CD14-positive monocyte (primary cell): ENCODE measurements around the gene CCN2. TPM values are rescaled to one million over a fixed set of nuclear protein-coding genes. Genes with fewer than 3 reads are reported as not detected.

ENCODE experiments used
- DNase-seq, 3 donors: peaks; one replicate each; pipeline ENCODE4 v3.0.0-alpha.2; 2011 to 2022
- H2AFZ ChIP-seq: 2 replicates; pipeline ENCODE4 v1.6.0; 2012; ENCODE audit warnings: mild to moderate bottlenecking, low read depth, low read length, inconsistent platforms; ENCODE audit not compliant: insufficient read depth, poor library complexity, severe bottlenecking
- H3K27ac ChIP-seq, 2 donors: 1 replicate in 1 of 2; 2 replicates in 1 of 2; pipeline ENCODE4 v1.5.1; 2012 to 2013; ENCODE audit warnings: low read length in 2 of 2, control low read depth in 1 of 2, inconsistent platforms in 1 of 2, low read depth in 1 of 2, mild to moderate bottlenecking in 1 of 2
- H3K27me3 ChIP-seq, 2 donors: one replicate each; pipeline versions ENCODE4 v1.6.0 to v1.6.1; 2011 to 2013; ENCODE audit warnings: low read length in 2 of 2; ENCODE audit not compliant: control insufficient read depth in 2 of 2, insufficient read depth in 2 of 2
- H3K36me3 ChIP-seq, 2 donors: replicated peaks in 1 of 2; 1 replicate in 1 of 2; 2 replicates in 1 of 2; pipeline versions ENCODE4 v1.5.1 to v1.6.1; 2012 to 2013; ENCODE audit warnings: low read length in 2 of 2, control low read depth in 1 of 2, inconsistent platforms in 1 of 2, mild to moderate bottlenecking in 1 of 2; ENCODE audit not compliant: insufficient read depth in 2 of 2, control insufficient read depth in 1 of 2
- H3K4me1 ChIP-seq, 2 donors: 1 replicate in 1 of 2; 2 replicates in 1 of 2; pipeline versions ENCODE4 v1.5.1 to v1.6.1; 2012 to 2013; ENCODE audit warnings: low read length in 2 of 2, control low read depth in 1 of 2, inconsistent platforms in 1 of 2, mild to moderate bottlenecking in 1 of 2, moderate library complexity in 1 of 2; ENCODE audit not compliant: insufficient read depth in 2 of 2, control insufficient read depth in 1 of 2
- H3K4me2 ChIP-seq: replicated peaks from 2 replicates; pipeline ENCODE3; 2012; ENCODE audit warnings: low read length, moderate library complexity, mild to moderate bottlenecking; ENCODE audit not compliant: poor library complexity, severe bottlenecking; ENCODE audit errors: extremely low read depth
- H3K4me3 ChIP-seq, 3 experiments: fragments of 200-600 bp in 1 of 3; sonication (generic) in 1 of 3; replicated peaks in 1 of 3; 1 replicate in 2 of 3; 2 replicates in 1 of 3; pipeline ENCODE4 v1.5.1; 2011 to 2013; ENCODE audit warnings: low read length in 3 of 3, mild to moderate bottlenecking in 3 of 3, control low read depth in 2 of 3, low read depth in 2 of 3, inconsistent platforms in 1 of 3, moderate library complexity in 1 of 3
- H3K79me2 ChIP-seq: 2 replicates; pipeline ENCODE4 v1.6.0; 2012; ENCODE audit warnings: mild to moderate bottlenecking, control low read depth, inconsistent platforms, low read length, moderate library complexity; ENCODE audit not compliant: insufficient read depth
- H3K9ac ChIP-seq: 2 replicates; pipeline ENCODE4 v1.6.0; 2017; ENCODE audit warnings: low read length, mild to moderate bottlenecking; ENCODE audit not compliant: insufficient read depth, poor library complexity, severe bottlenecking
- H3K9me3 ChIP-seq, 2 donors: replicated peaks in 1 of 2; 1 replicate in 1 of 2; 2 replicates in 1 of 2; pipeline versions ENCODE4 v1.5.1 to v1.6.1; 2012 to 2013; ENCODE audit warnings: low read length in 2 of 2, control low read depth in 1 of 2; ENCODE audit not compliant: control insufficient read depth in 1 of 2, insufficient read depth in 1 of 2
- H4K20me1 ChIP-seq: 2 replicates; pipeline ENCODE4 v1.6.0; 2012; ENCODE audit warnings: mild to moderate bottlenecking, low read length, control low read depth, moderate library complexity; ENCODE audit not compliant: insufficient read depth
- H3K27ac Mint-ChIP-seq, 7 donors: one replicate each; pipeline ENCODE4 v1.8.0; 2020; ENCODE audit warnings: mild to moderate bottlenecking in 7 of 7, mixed read lengths in 7 of 7, moderate library complexity in 6 of 7, inconsistent platforms in 2 of 7
- H3K27me3 Mint-ChIP-seq, 3 donors: one replicate each; pipeline ENCODE4 v1.8.0; 2021 to 2022; ENCODE audit warnings: low read depth in 3 of 3, mild to moderate bottlenecking in 3 of 3, mixed read lengths in 3 of 3, moderate library complexity in 3 of 3, inconsistent platforms in 1 of 3
- H3K36me3 Mint-ChIP-seq, 2 donors: one replicate each; pipeline ENCODE4 v1.8.0; 2020; ENCODE audit warnings: mixed read lengths in 2 of 2, inconsistent platforms in 1 of 2, mild to moderate bottlenecking in 1 of 2
- H3K4me1 Mint-ChIP-seq: one replicate; pipeline ENCODE4 v1.8.0; 2020; ENCODE audit warnings: mild to moderate bottlenecking, mixed read lengths
- H3K4me3 Mint-ChIP-seq, 2 donors: one replicate each; pipeline ENCODE4 v1.8.0; 2020; ENCODE audit warnings: mild to moderate bottlenecking in 2 of 2, mixed read lengths in 2 of 2, moderate library complexity in 1 of 2
- H3K9me3 Mint-ChIP-seq, 7 donors: one replicate each; pipeline ENCODE4 v1.8.0; 2020 to 2022; ENCODE audit warnings: mixed read lengths in 7 of 7, mild to moderate bottlenecking in 6 of 7, moderate library complexity in 6 of 7, inconsistent platforms in 2 of 7
- CTCF ChIP-seq: fragments of 200-600 bp; IDR thresholded peaks from one replicate; pipeline ENCODE4 v1.8.0; 2022; ENCODE audit warnings: antibody characterized with exemption, mild to moderate bottlenecking
- WGBS: methylation state at CpG from one replicate; pipeline ENCODE4 v1.1.5; 2013; ENCODE audit warnings: missing lambda C conversion rate; ENCODE audit not compliant: insufficient coverage; 5-methylcytosine and 5-hydroxymethylcytosine counted together
- intact Hi-C, 2 donors: fragments of 100-400 bp; cut with micrococcal nuclease; formaldehyde crosslinking; loops; one replicate each; pipeline versions ENCODE4 v1.15.0 to v1.15.1; 2023
- polyA plus RNA-seq, 3 donors: library from polyadenylated mRNA; depleted of rRNA in 1 of 3; unstranded in 2 of 3; stranded (reverse) in 1 of 3; fragments of 300-500 nt in 2 of 3; fragments of >200 nt in 1 of 3; fragmentation: Illumina TruSeq in 2 of 3; gene quantifications; 1 replicate in 2 of 3; 2 replicates in 1 of 3; pipeline ENCODE4 v1.2.3, GENCODE V29; 2012 to 2021

The CCN2 gene
- polyA plus RNA-seq, 3 donors: not detected

GRCh38 chr6:131923356-131923755 lies 27.8 kb downstream of the CCN2 start:
- H3K27ac ChIP-seq: no peak overlapping the region
- no peak overlapping the region for H2AFZ ChIP-seq
- no peak overlapping the region for H3K9ac ChIP-seq
- TF ChIP-seq CTCF: peak; percentile 35
- H3K4me1 Mint-ChIP-seq: no peaks in the 10 kb centered on the region
- H3K36me3 Mint-ChIP-seq: no peaks in the 10 kb centered on the region
- H3K9me3 ChIP-seq: peaks cover 8 to 20% of the 10 kb centered on the region in 2 donors
- WGBS: 13% methylated on average over 1 of the region's 2 CpGs
- H3K36me3 ChIP-seq: no peaks in the 10 kb centered on the region
- H3K4me3 ChIP-seq: no peak overlapping the region
- no peak overlapping the region for H3K4me3 Mint-ChIP-seq
- no peak overlapping the region for H3K4me2 ChIP-seq
- H3K9me3 Mint-ChIP-seq: peaks cover 4 to 35% (median 22%) of the 10 kb centered on the region in 7 donors
- intact Hi-C loops: no loop called here
- DNase-seq: no peak
- H4K20me1 ChIP-seq: no peaks in the 10 kb centered on the region
- peaks cover 9 to 16% (median 13%) of the 10 kb centered on the region in 3 donors for H3K27me3 Mint-ChIP-seq
- no peaks in the 10 kb centered on the region for H3K4me1 ChIP-seq
- peaks cover 2 to 5% of the 10 kb centered on the region in 2 donors for H3K27me3 ChIP-seq
- H3K79me2 ChIP-seq: no peaks in the 10 kb centered on the region
- H3K27ac Mint-ChIP-seq: no peak overlapping the region

- no peak overlapping the region for H3K4me3 ChIP-seq
- H3K9me3 Mint-ChIP-seq: peaks cover 4 to 42% (median 26%) of the 10 kb centered on the region in 7 donors
- H3K4me1 Mint-ChIP-seq: peaks cover 5% of the 10 kb centered on the region
- H3K36me3 Mint-ChIP-seq: no peaks in the 10 kb centered on the region
- H3K27ac Mint-ChIP-seq: no peak overlapping the region
- no peak overlapping the region for H3K4me3 Mint-ChIP-seq
- no peak overlapping the region for H2AFZ ChIP-seq
- peaks cover 4 to 23% of the 10 kb centered on the region in 2 donors for H3K27me3 ChIP-seq
- no peak overlapping the region for H3K9ac ChIP-seq
- no peaks in the 10 kb centered on the region for H3K36me3 ChIP-seq
- H3K4me1 ChIP-seq: no peaks in the 10 kb centered on the region
- H3K4me2 ChIP-seq: no peak overlapping the region
- H3K79me2 ChIP-seq: no peaks in the 10 kb centered on the region
- no peaks in the 10 kb centered on the region for H4K20me1 ChIP-seq
- no peak for TF ChIP-seq CTCF
- no peak overlapping the region for H3K27ac ChIP-seq
- intact Hi-C loops: no loop called here
- H3K9me3 ChIP-seq: peaks cover 12 to 20% of the 10 kb centered on the region in 2 donors
- no CpG with 5 or more reads among the region's 3 CpGs for WGBS
- H3K27me3 Mint-ChIP-seq: peaks cover 12 to 34% (median 13%) of the 10 kb centered on the region in 3 donors
- no peak for DNase-seq
Observed at GRCh38 chr6:131920656-131921055, 30.5 kb downstream of the CCN2 start.
